Panc1 (cell line): Measurements from ENCODE around the gene MAPK4. TPM values are rescaled to one million over a fixed set of nuclear protein-coding genes. Genes with fewer than 3 reads are reported as not detected.

Experiments
- ATAC-seq: fragments of 200-7000 bp; cut with Tn5 transposase; 2 replicates; pipeline ENCODE4 v1.9.1; 2020; ENCODE audit warnings: mild to moderate bottlenecking, moderate library complexity
- BruUV-seq: library from RNA; stranded (reverse); fragments of 400-500 nt; replicated peaks from 2 replicates; lab custom pipeline; 2021; lab: Mats Ljungman, UMichigan
- CTCF ChIA-PET: fragments of 300-600 bp; sonication (Branson Sonifier 250); formaldehyde crosslinking; loops from one replicate; lab custom pipeline; 2022; ENCODE audit warnings: antibody characterized with exemption; lab: Charles Lee
- POLR2A ChIA-PET: fragments of 300-600 bp; sonication (Branson Sonifier 250); formaldehyde crosslinking; loops from one replicate; lab custom pipeline; 2022; ENCODE audit warnings: antibody characterized with exemption; lab: Charles Lee
- DNase-seq: peaks from one replicate; pipeline ENCODE4 v3.0.0-alpha.2; 2010; ENCODE audit warnings: low read depth, low spot score
- H3K27ac ChIP-seq: 2 replicates; pipeline ENCODE4 v1.5.1; 2011; ENCODE audit warnings: mild to moderate bottlenecking, low read length, inconsistent platforms
- H3K27me3 ChIP-seq: fragments of 200-500 bp; sonication (Bioruptor generic); 2 replicates; pipeline ENCODE4 v1.6.0; 2014; ENCODE audit warnings: low read length, inconsistent platforms; ENCODE audit not compliant: control insufficient read depth, insufficient read depth
- H3K36me3 ChIP-seq: fragments of 200-500 bp; sonication (Bioruptor generic); 2 replicates; pipeline ENCODE4 v1.5.1; 2014; ENCODE audit warnings: inconsistent platforms, mild to moderate bottlenecking, low read length, moderate library complexity; ENCODE audit not compliant: control insufficient read depth, insufficient read depth
- H3K4me1 ChIP-seq: 2 replicates; pipeline ENCODE4 v1.5.1; 2011; ENCODE audit warnings: inconsistent platforms, mild to moderate bottlenecking, low read length, moderate library complexity; ENCODE audit not compliant: control insufficient read depth, insufficient read depth
- H3K4me3 ChIP-seq, 2 experiments: 2 replicates each; pipeline ENCODE4 v1.5.1; 2011 to 2012; ENCODE audit warnings: low read depth in 2 of 2, low read length in 2 of 2, mild to moderate bottlenecking in 2 of 2, inconsistent platforms in 1 of 2, moderate library complexity in 1 of 2
- H3K9me3 ChIP-seq: fragments of 200-500 bp; sonication (Bioruptor generic); 2 replicates; pipeline ENCODE4 v1.5.1; 2014; ENCODE audit warnings: low read depth, mild to moderate bottlenecking, inconsistent platforms, low read length, moderate library complexity; ENCODE audit not compliant: control insufficient read depth, insufficient read depth
- CTCF ChIP-seq: fragments of 450-650 bp; IDR thresholded peaks from 2 replicates; pipeline ENCODE4 v1.5.1; 2017; ENCODE audit warnings: mild to moderate bottlenecking
- POLR2AphosphoS5 ChIP-seq: IDR thresholded peaks from 2 replicates; pipeline ENCODE4 v1.6.1; 2012; ENCODE audit warnings: mild to moderate bottlenecking, low read depth, low read length, moderate library complexity
- REST ChIP-seq, 2 experiments: IDR thresholded peaks; 2 replicates each; pipeline ENCODE4 v1.6.1; 2011 to 2012; ENCODE audit warnings: low read depth in 2 of 2, control low read depth in 1 of 2, low read length in 1 of 2, mild to moderate bottlenecking in 1 of 2, moderate library complexity in 1 of 2; ENCODE audit not compliant: insufficient read depth in 1 of 2
- SIN3A ChIP-seq: IDR thresholded peaks from 2 replicates; pipeline ENCODE4 v1.6.1; 2012; ENCODE audit warnings: low read depth, mild to moderate bottlenecking, low read length, moderate library complexity, borderline replicate concordance; ENCODE audit not compliant: insufficient read depth
- TCF7L2 ChIP-seq: IDR thresholded peaks from 2 replicates; pipeline ENCODE4 v1.6.1; 2011; ENCODE audit warnings: mild to moderate bottlenecking, low read depth, low read length, inconsistent platforms
- in situ Hi-C: cut with HindIII; loops from 2 replicates; pipeline ENCODE4 v1.10.0; 2016; ENCODE audit warnings: low sequenced_read_pairs, low pct_unique_long_range_greater_than_20kb
- intact Hi-C: fragments of 100-400 bp; cut with micrococcal nuclease; formaldehyde crosslinking; loops from one replicate; pipeline ENCODE4 v1.10.0; 2022; ENCODE audit not compliant: unreplicated experiment
- total RNA-seq: library from RNA; stranded (reverse); gene quantifications from one replicate; pipeline ENCODE4 v1.2.1, GENCODE V29; 2021; ENCODE audit not compliant: unreplicated experiment

Gene MAPK4
- total RNA-seq, 1 experiment from 2014 or later: not detected

DNA sequence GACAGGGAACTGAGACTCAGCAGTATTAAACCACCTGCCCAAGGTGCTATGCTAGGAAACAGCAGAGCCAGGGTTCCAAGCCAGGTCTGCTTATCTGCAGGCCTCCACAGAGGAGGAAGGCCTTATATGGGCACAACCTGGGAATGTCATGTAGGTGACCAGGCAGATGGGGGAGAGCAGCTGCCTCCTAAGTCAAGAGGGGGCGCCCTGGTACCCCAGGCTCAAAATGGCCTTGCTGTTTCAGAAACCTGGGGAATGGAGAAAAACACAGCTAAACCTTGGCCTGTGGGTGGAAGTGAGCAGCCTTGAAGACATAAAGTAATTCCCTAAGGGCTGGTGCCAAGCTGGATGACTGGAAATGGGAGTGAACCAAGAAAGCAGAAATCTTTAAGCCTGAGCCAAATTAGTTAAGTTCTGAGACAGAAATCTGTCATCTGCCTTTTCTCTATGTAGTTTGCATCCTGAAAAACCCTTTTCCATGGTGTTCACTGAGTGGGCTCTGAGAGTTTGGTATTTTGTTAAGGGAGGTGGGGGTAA lies 79.1 kb downstream of the MAPK4 start (continued):
- TF ChIP-seq SIN3A: no peak

DNA sequence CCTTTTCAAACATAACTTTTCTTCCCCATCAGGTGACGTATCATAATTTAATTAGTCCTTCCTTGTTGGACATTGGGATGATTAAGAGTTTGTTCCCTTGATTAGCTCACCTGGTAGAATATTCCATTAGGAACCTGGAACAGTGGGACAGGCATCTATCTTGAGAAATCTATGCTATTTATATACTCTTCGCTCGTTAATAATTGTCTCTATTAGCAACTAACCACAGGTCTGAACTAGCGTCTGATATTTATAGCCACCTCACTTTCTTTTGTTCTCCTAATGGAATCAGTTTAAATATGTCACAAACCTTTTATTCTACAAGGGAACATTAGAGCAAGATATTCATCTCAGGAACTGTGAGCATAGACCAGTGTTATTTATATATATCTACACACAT lies 79.8 kb downstream of the MAPK4 start:
- CTCF ChIA-PET: no interaction called here
- intact Hi-C loops: no loop called here
- no peak for ATAC-seq
- Histone ChIP-seq H3K4me1 (no peaks in the 10 kb centered on the region), H3K27ac (no peak overlapping the region), H3K27me3 (no peaks in the 10 kb centered on the region), H3K4me3 (no peak overlapping the region), H3K36me3 (no peaks in the 10 kb centered on the region), H3K9me3 (no peaks in the 10 kb centered on the region)
- TF ChIP-seq CTCF: no peak
- TF ChIP-seq REST (IDR thresholded peaks at IDR 0.05; ENCODE audit: insufficient read depth in 1 of 2, low read depth in 2 of 2, low read length in 1 of 2): no peak
- no peak for TF ChIP-seq SIN3A
- TF ChIP-seq POLR2AphosphoS5: no peak
- TF ChIP-seq TCF7L2: no peak
- DNase-seq: no peak
- in situ Hi-C loops: no loop called here
- no TSS peak for BruUV-seq
- POLR2A ChIA-PET: no interaction called here

GRCh38 chr18:50642439-50642838 lies 82.6 kb downstream of the MAPK4 start:
- no peak overlapping the region for H3K27ac ChIP-seq
- H3K27me3 ChIP-seq: no peaks in the 10 kb centered on the region
- ChIA-PET POLR2A (no interaction called here), CTCF (no interaction called here)
- BruUV-seq: no TSS peak
- H3K4me3 ChIP-seq: no peak overlapping the region
- in situ Hi-C loops (no loop called here), intact Hi-C loops (no loop called here)
- H3K9me3 ChIP-seq: no peaks in the 10 kb centered on the region
- DNase-seq (no peak), ATAC-seq (no peak)
- no peaks in the 10 kb centered on the region for H3K36me3 ChIP-seq
- no peaks in the 10 kb centered on the region for H3K4me1 ChIP-seq
- TF ChIP-seq REST (IDR thresholded peaks at IDR 0.05; ENCODE audit: insufficient read depth in 1 of 2, low read depth in 2 of 2, low read length in 1 of 2): no peak
- no peak for TF ChIP-seq POLR2AphosphoS5
- no peak for TF ChIP-seq SIN3A
- no peak for TF ChIP-seq CTCF
- no peak for TF ChIP-seq TCF7L2
